Measurements from ENCODE around the gene RSU1. TPM values are rescaled to one million over a fixed set of nuclear protein-coding genes. Genes with fewer than 3 reads are reported as not detected.

The RSU1 gene
- total RNA-seq, 1 donor from 2014 or later = 33.7 TPM

DNA sequence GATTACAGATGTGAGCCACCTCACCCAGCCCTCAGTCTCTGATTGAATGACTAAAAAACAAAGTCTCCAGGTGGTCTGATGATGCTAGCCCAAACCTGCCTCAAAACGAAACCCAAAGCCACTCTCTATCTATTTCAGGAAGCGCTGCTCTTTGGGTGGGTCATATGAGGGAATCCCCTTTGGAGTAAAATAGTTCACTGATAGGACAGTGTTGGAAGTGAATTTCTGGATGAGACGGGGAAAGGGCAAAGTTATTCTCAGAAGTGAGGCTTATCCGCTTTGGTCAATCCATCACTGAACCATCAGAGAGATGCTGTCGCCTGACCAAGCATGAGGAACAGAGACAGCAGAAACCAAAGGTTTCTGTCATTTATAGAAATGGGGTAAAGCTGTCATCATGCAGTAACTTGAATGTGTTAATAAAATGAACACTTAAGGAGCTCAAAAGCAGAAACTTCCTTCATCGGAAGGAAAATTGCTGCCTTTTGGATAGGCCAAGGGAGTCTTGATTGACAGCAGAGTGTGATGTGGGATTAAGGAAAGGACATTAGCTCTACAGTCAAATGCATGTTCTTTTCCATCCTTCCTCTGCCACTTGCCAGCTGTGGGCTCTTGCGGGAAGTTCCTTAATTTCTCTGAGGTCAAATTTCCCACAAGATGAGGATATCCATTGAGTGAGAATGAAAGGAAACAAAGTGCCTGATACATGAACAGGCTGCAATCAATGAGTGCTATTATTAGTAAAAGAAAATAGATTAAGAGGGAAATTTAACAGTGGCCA is 230.7 kb downstream of the RSU1 start:
- no peak for DNase-seq (ENCODE audit: low read depth, low spot score)
- Mint-ChIP-seq H3K27ac (ENCODE audit: unreplicated experiment) (no peak overlapping the region), H3K36me3 (ENCODE audit: low read depth) (no peaks in the 10 kb centered on the region), H3K27me3 (ENCODE audit: low read depth) (peaks cover 5% of the 10 kb centered on the region), H3K9me3 (no peaks in the 10 kb centered on the region), H3K4me3 (no peak overlapping the region), H3K4me1 (peaks cover 4% of the 10 kb centered on the region)
- TF ChIP-seq, protein P1, sequence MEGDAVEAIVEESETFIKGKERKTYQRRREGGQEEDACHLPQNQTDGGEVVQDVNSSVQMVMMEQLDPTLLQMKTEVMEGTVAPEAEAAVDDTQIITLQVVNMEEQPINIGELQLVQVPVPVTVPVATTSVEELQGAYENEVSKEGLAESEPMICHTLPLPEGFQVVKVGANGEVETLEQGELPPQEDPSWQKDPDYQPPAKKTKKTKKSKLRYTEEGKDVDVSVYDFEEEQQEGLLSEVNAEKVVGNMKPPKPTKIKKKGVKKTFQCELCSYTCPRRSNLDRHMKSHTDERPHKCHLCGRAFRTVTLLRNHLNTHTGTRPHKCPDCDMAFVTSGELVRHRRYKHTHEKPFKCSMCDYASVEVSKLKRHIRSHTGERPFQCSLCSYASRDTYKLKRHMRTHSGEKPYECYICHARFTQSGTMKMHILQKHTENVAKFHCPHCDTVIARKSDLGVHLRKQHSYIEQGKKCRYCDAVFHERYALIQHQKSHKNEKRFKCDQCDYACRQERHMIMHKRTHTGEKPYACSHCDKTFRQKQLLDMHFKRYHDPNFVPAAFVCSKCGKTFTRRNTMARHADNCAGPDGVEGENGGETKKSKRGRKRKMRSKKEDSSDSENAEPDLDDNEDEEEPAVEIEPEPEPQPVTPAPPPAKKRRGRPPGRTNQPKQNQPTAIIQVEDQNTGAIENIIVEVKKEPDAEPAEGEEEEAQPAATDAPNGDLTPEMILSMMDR (conservative IDR thresholded peaks at IDR 0.05) = no peak

- Mint-ChIP-seq H3K36me3 (ENCODE audit: low read depth) (no peaks in the 10 kb centered on the region), H3K9me3 (no peaks in the 10 kb centered on the region), H3K27me3 (ENCODE audit: low read depth) (peaks cover 14% of the 10 kb centered on the region), H3K27ac (ENCODE audit: unreplicated experiment) (no peak overlapping the region), H3K4me3 (no peak overlapping the region), H3K4me1 (peaks cover 4% of the 10 kb centered on the region)
- TF ChIP-seq, protein P1 (conservative IDR thresholded peaks at IDR 0.05) = no peak
- DNase-seq (ENCODE audit: low read depth, low spot score) = no peak
Observed at GRCh38 chr10:16585103-16585502, 232.1 kb downstream of the RSU1 start.

DNA sequence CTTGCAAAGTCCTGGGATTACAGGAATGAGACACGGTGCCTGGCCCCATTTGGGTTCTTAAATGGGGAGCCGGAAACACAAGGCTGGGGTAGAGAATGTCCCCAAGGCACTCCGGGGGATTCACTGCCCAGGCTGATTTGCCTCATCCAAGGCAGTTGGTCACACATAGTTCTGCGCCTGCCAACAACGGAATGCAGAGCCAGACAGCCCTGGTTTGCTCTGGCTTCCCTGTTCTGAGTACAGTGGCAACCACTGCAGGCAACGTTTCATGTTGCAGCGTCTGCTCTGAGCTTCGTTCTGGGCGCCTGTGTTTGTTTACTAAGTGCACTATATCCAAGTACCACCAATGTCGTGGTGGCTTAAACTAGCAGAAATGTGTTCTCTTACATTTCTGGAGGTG is 233.8 kb downstream of the RSU1 start:
- TF ChIP-seq, protein P1 (conservative IDR thresholded peaks at IDR 0.05) = no peak
- Mint-ChIP-seq H3K4me3 (no peak overlapping the region), H3K36me3 (ENCODE audit: low read depth) (no peaks in the 10 kb centered on the region)

DNA sequence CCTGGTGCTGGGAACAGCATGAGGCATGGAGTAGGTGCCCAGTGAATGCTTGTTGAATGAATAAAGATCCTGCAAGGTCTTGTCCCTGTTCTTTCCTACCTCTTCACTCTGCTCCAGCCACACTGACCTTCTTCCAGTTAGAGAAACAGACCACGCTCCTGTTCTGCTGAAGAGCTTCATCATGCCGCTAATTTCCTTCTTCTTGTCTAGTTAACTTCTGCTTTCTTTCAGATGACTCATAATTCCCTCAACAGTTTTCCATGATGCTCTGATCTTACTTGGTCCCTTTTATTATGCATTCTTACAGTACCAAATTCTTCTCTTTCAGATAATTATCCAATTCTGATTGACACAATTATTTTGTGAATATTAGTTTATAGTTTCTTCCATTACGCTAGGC is 236.0 kb downstream of the RSU1 start:
- no peak for DNase-seq (ENCODE audit: low read depth, low spot score)
- TF ChIP-seq, protein P1 (conservative IDR thresholded peaks at IDR 0.05) = no peak
- H3K27me3 Mint-ChIP-seq (ENCODE audit: low read depth) = peaks cover 44% of the 10 kb centered on the region
- H3K36me3 Mint-ChIP-seq (ENCODE audit: low read depth) = no peaks in the 10 kb centered on the region
- H3K4me1 Mint-ChIP-seq = peaks cover 4% of the 10 kb centered on the region
- no peak overlapping the region for H3K4me3 Mint-ChIP-seq
- H3K27ac Mint-ChIP-seq (ENCODE audit: unreplicated experiment) = no peak overlapping the region
- no peaks in the 10 kb centered on the region for H3K9me3 Mint-ChIP-seq

More for the DNA sequence above, 233.8 kb downstream of the RSU1 start:
- peaks cover 4% of the 10 kb centered on the region for H3K4me1 Mint-ChIP-seq
- H3K27me3 Mint-ChIP-seq (ENCODE audit: low read depth) = peaks cover 28% of the 10 kb centered on the region
- no peak overlapping the region for H3K27ac Mint-ChIP-seq (ENCODE audit: unreplicated experiment)
- H3K9me3 Mint-ChIP-seq = no peaks in the 10 kb centered on the region
- no peak for DNase-seq (ENCODE audit: low read depth, low spot score)

DNA sequence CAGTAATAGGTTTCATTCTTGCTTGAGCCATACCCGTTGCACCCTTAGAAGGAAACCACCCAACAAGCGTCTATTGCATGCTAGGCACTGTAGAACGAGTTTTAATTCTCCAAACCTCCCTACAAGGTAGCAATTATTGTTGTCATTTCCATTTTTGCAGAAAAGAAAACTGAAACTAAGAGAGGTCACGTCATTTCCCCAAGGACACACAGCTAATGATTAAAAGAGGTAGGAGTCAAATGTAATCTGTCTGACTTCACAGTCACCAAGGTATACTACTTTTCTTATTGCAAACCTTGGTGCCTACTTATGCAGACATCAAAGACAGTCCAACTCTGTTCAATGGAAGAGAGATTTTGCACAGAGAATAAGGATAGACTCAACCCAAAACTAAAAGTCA is 246.5 kb downstream of the RSU1 start:
- H3K9me3 Mint-ChIP-seq = no peaks in the 10 kb centered on the region
- H3K4me1 Mint-ChIP-seq = no peaks in the 10 kb centered on the region
- H3K27ac Mint-ChIP-seq (ENCODE audit: unreplicated experiment) = no peak overlapping the region
- H3K36me3 Mint-ChIP-seq (ENCODE audit: low read depth) = no peaks in the 10 kb centered on the region
- H3K27me3 Mint-ChIP-seq (ENCODE audit: low read depth) = peaks cover 33% of the 10 kb centered on the region
- H3K4me3 Mint-ChIP-seq = no peak overlapping the region
- DNase-seq (ENCODE audit: low read depth, low spot score) = no peak
- TF ChIP-seq, protein P1 (conservative IDR thresholded peaks at IDR 0.05) = no peak
